A673 (cell line): Measurements from ENCODE around the gene BRAT1. TPM values are rescaled to one million over a fixed set of nuclear protein-coding genes. Genes with fewer than 3 reads are reported as not detected.
"Not testable (repeated sequence)": the region's sequence is repeated elsewhere in the genome, so short reads cannot be mapped to it uniquely, and the experiment has no call there.

Source experiments
- BruUV-seq: library from RNA; stranded (reverse); fragments of 400-500 nt; replicated peaks from 2 replicates; lab custom pipeline; 2021; lab: Mats Ljungman, UMichigan
- CTCF ChIA-PET: fragments of 300-600 bp; sonication (Branson Sonifier 250); formaldehyde crosslinking; loops from one replicate; lab custom pipeline; 2022; ENCODE audit warnings: antibody characterized with exemption; lab: Charles Lee
- POLR2A ChIA-PET: fragments of 300-600 bp; sonication (Branson Sonifier 250); formaldehyde crosslinking; loops from one replicate; lab custom pipeline; 2022; ENCODE audit warnings: antibody characterized with exemption; ENCODE audit not compliant: low non-redundant PET; lab: Charles Lee
- DNase-seq: peaks from one replicate; pipeline ENCODE4 v3.0.0-alpha.2; 2015; ENCODE audit warnings: low spot score
- H3K27ac ChIP-seq: fragments of 200-600 bp; sonication (generic); 2 replicates; pipeline ENCODE4 v1.5.1; 2016; ENCODE audit warnings: mixed run types, low read depth, mild to moderate bottlenecking, mixed read lengths, antibody characterized with exemption, low read length; ENCODE audit not compliant: poor library complexity, severe bottlenecking
- H3K27me3 ChIP-seq: fragments of 200-600 bp; sonication (generic); replicated peaks from 2 replicates; pipeline ENCODE4 v1.6.1; 2017; ENCODE audit warnings: mixed run types, low read depth, mild to moderate bottlenecking, mixed read lengths, antibody characterized with exemption, low read length; ENCODE audit not compliant: insufficient read depth, poor library complexity
- H3K36me3 ChIP-seq: fragments of 200-600 bp; sonication (generic); 2 replicates; pipeline ENCODE4 v1.6.1; 2016; ENCODE audit warnings: mixed run types, mild to moderate bottlenecking, mixed read lengths, antibody characterized with exemption, low read length; ENCODE audit not compliant: insufficient read depth, poor library complexity, severe bottlenecking
- H3K4me1 ChIP-seq: fragments of 200-600 bp; sonication (generic); 2 replicates; pipeline ENCODE4 v1.6.1; 2017; ENCODE audit warnings: mixed run types, mild to moderate bottlenecking, mixed read lengths, antibody characterized with exemption, low read length; ENCODE audit not compliant: insufficient read depth, poor library complexity, severe bottlenecking
- H3K4me3 ChIP-seq: fragments of 200-600 bp; sonication (generic); 2 replicates; pipeline ENCODE4 v1.5.1; 2016; ENCODE audit warnings: low read depth, mixed run types, mild to moderate bottlenecking, mixed read lengths, low read length; ENCODE audit not compliant: poor library complexity, severe bottlenecking
- H3K9me3 ChIP-seq: fragments of 200-600 bp; sonication (generic); 2 replicates; pipeline ENCODE4 v1.6.1; 2016; ENCODE audit warnings: mixed run types, low read depth, mild to moderate bottlenecking, mixed read lengths, antibody characterized with exemption, low read length; ENCODE audit not compliant: poor library complexity, severe bottlenecking
- CTCF ChIP-seq: fragments of 300-800, 200-600 bp; sonication (generic); conservative IDR thresholded peaks from 2 replicates; pipeline ENCODE4 v1.5.1; 2017; ENCODE audit warnings: low read depth, mild to moderate bottlenecking, antibody characterized with exemption, low read length, moderate library complexity, mixed read lengths
- EZH2 ChIP-seq: fragments of 200-600 bp; sonication (generic); IDR thresholded peaks from 2 replicates; pipeline ENCODE4 v1.6.1; 2017; ENCODE audit warnings: borderline replicate concordance, low read depth, mild to moderate bottlenecking, mixed read lengths, antibody characterized with exemption, low read length; ENCODE audit not compliant: poor library complexity, severe bottlenecking
- intact Hi-C: fragments of 100-400 bp; cut with micrococcal nuclease; formaldehyde crosslinking; loops from one replicate; pipeline ENCODE4 v1.10.0; 2022; ENCODE audit not compliant: unreplicated experiment
- total RNA-seq: library from RNA; stranded (reverse); gene quantifications from 2 replicates; pipeline ENCODE4 v1.2.3, GENCODE V29; 2021

The BRAT1 gene
- total RNA-seq, 1 experiment from 2014 or later: 47.9 TPM

- DNase-seq: no peak
- no peak overlapping the region for H3K27ac ChIP-seq
- peaks cover 6% of the 10 kb centered on the region for H3K36me3 ChIP-seq
- TF ChIP-seq CTCF: no peak
- no peak for TF ChIP-seq EZH2
- H3K9me3 ChIP-seq: no peaks in the 10 kb centered on the region
- no TSS peak for BruUV-seq
- ChIA-PET POLR2A (interaction anchor here (0.6 kb wide), 1 partner anchor 43 kb away, joined by 5 read pairs; no protein-coding TSS in a partner anchor), CTCF (no interaction called here)
- H3K4me1 ChIP-seq: no peaks in the 10 kb centered on the region
- intact Hi-C loops: no loop called here
- no peak overlapping the region for H3K4me3 ChIP-seq
- no peaks in the 10 kb centered on the region for H3K27me3 ChIP-seq
Observed at GRCh38 chr7:2566890-2567678, 11.8 kb upstream of the BRAT1 start.

GRCh38 chr7:2566348-2566889 is 11.1 kb upstream of the BRAT1 start:
- Histone ChIP-seq H3K36me3 (peaks cover 1% of the 10 kb centered on the region), H3K4me1 (no peaks in the 10 kb centered on the region), H3K27ac (no peak overlapping the region), H3K4me3 (no peak overlapping the region), H3K27me3 (no peaks in the 10 kb centered on the region), H3K9me3 (no peaks in the 10 kb centered on the region)
- BruUV-seq: no TSS peak
- ChIA-PET POLR2A (interaction anchor here (0.6 kb wide), 1 partner anchor 42 kb away, joined by 5 read pairs; no protein-coding TSS in a partner anchor), CTCF (no interaction called here)
- intact Hi-C loops: no loop called here
- DNase-seq: no peak
- TF ChIP-seq CTCF (no peak), EZH2 (no peak)

- intact Hi-C loops: no loop called here
- TF ChIP-seq CTCF (no peak), EZH2 (no peak)
- ChIA-PET CTCF (no interaction called here), POLR2A (no interaction called here)
- no peaks in the 10 kb centered on the region for H3K9me3 ChIP-seq
- DNase-seq: no peak
- no peaks in the 10 kb centered on the region for H3K36me3 ChIP-seq
- no peak overlapping the region for H3K4me3 ChIP-seq
- H3K27me3 ChIP-seq: no peaks in the 10 kb centered on the region
- no TSS peak for BruUV-seq
- H3K27ac ChIP-seq: no peak overlapping the region
- H3K4me1 ChIP-seq: no peaks in the 10 kb centered on the region
Observed at GRCh38 chr7:2564970-2565540, 9.7 kb upstream of the BRAT1 start.

GRCh38 chr7:2563955-2564354 is 8.6 kb upstream of the BRAT1 start:
- CTCF ChIA-PET, H3K36me3 ChIP-seq, H3K27me3 ChIP-seq, BruUV-seq, H3K27ac ChIP-seq, H3K4me3 ChIP-seq, POLR2A ChIA-PET, DNase-seq, H3K4me1 ChIP-seq, intact Hi-C loops, H3K9me3 ChIP-seq: not testable (repeated sequence)
